ENCODE results near the gene REG4.

Gene REG4

GRCh38 chr1:119858126-119858525, 46.9 kb upstream of the REG4 start:
- H3K27ac ChIP-seq (ENCODE audit: extremely low read depth, low read depth, low read length) = no peak overlapping the region
- TF ChIP-seq ZNF629 (tag by site-specific recombination; IDR thresholded peaks at IDR 0.05) (no peak), ZNF214 (tag by site-specific recombination; IDR thresholded peaks at IDR 0.05; ENCODE audit: borderline replicate concordance) (no peak), ZSCAN23 (tag by site-specific recombination; IDR thresholded peaks at IDR 0.05) (no peak), ZNF280C (tag by site-specific recombination; IDR thresholded peaks at IDR 0.05) (no peak), ZNF514 (tag by site-specific recombination; IDR thresholded peaks at IDR 0.05) (no peak), ZBTB11 (tag by site-specific recombination; conservative IDR thresholded peaks at IDR 0.05; ENCODE audit: low read depth) (no peak), ZNF335 (tag by site-specific recombination; conservative IDR thresholded peaks at IDR 0.05) (no peak), ZNF621 (tag by site-specific recombination; IDR thresholded peaks at IDR 0.05) (no peak), ZNF274 (IDR thresholded peaks at IDR 0.05; ENCODE audit: low read length) (no peak), ZNF274 (tag by site-specific recombination; IDR thresholded peaks at IDR 0.05; ENCODE audit: borderline replicate concordance) (no peak), KLF8 (tag by site-specific recombination; IDR thresholded peaks at IDR 0.05) (no peak), ZBTB49 (tag by site-specific recombination; IDR thresholded peaks at IDR 0.05; ENCODE audit: low read depth) (no peak)
- CTCF ChIA-PET = interaction anchor here (1.1 to 2.1 kb wide), 3 partner anchors 11 to 28 kb away, joined by 3 to 6 read pairs (median 3); no protein-coding TSS in a partner anchor

GRCh38 chr1:119853155-119853554, 41.9 kb upstream of the REG4 start:
- POLR2A ChIA-PET = no interaction called here
- CTCF ChIA-PET = interaction anchor here (1.0 to 1.1 kb wide), 2 partner anchors 16 to 33 kb away, joined by 3 read pairs; no protein-coding TSS in a partner anchor
- Histone ChIP-seq H3K36me3 (ENCODE audit: control insufficient read depth in 2 of 2, insufficient read depth in 1 of 2, low read length in 2 of 2) (no peaks in the 10 kb centered on the region), H3K4me3 (ENCODE audit: low read depth, low read length) (no peak overlapping the region), H3K27ac (ENCODE audit: extremely low read depth, low read depth, low read length) (no peak overlapping the region), H3K9me3 (ENCODE audit: control insufficient read depth, insufficient read depth, low read depth, low read length) (no peaks in the 10 kb centered on the region), H3K4me1 (ENCODE audit: control insufficient read depth, insufficient read depth, low read length) (no peaks in the 10 kb centered on the region)
- TF ChIP-seq ZNF645 (tag by site-specific recombination; IDR thresholded peaks at IDR 0.05) = no peak
- no peak for TF ChIP-seq FEZF1 (tag by site-specific recombination; IDR thresholded peaks at IDR 0.05)
- TF ChIP-seq ZNF624 (tag by site-specific recombination; IDR thresholded peaks at IDR 0.05) = no peak

More at GRCh38 chr1:119858126-119858525, 46.9 kb upstream of the REG4 start:
- Histone ChIP-seq H3K4me3 (ENCODE audit: low read depth, low read length) (no peak overlapping the region), H3K4me1 (ENCODE audit: control insufficient read depth, insufficient read depth, low read length) (no peaks in the 10 kb centered on the region), H3K36me3 (ENCODE audit: control insufficient read depth in 2 of 2, insufficient read depth in 1 of 2, low read length in 2 of 2) (no peaks in the 10 kb centered on the region), H3K9me3 (ENCODE audit: control insufficient read depth, insufficient read depth, low read depth, low read length) (no peaks in the 10 kb centered on the region)
- POLR2A ChIA-PET = no interaction called here

All from HEK293 (cell line).